H1 (cell line): ENCODE data around the gene RAB30. TPM values are rescaled to one million over a fixed set of nuclear protein-coding genes. Genes with fewer than 3 reads are reported as not detected.

ENCODE experiments used
- CTCF ChIA-PET: fragments of 300-600 bp; sonication (Branson Sonifier 250); formaldehyde crosslinking; loops from one replicate; lab custom pipeline; 2021; ENCODE audit not compliant: partially characterized antibody; lab: Charles Lee
- POLR2A ChIA-PET: fragments of 300-600 bp; sonication (Branson Sonifier 250); formaldehyde crosslinking; loops from one replicate; lab custom pipeline; 2021; ENCODE audit warnings: inconsistent platforms; ENCODE audit not compliant: partially characterized antibody; lab: Charles Lee
- DNase-seq, 2 experiments: peaks; one replicate each; pipeline versions ENCODE4 v3.0.0 to v3.0.0-alpha.2; 2010 to 2022; ENCODE audit warnings: low spot score in 2 of 2, low read depth in 1 of 2, mixed read lengths in 1 of 2
- FAIRE-seq: peaks from 2 replicates; lab custom pipeline; 2011; peaks lifted over from hg19 to GRCh38; lab: Jason Lieb, UNC
- H2AFZ ChIP-seq: 2 replicates; pipeline ENCODE4 v1.8.1; 2012; ENCODE audit warnings: low read length, inconsistent platforms
- H2AK5ac ChIP-seq: 2 replicates; pipeline ENCODE4 v1.6.1; 2013; ENCODE audit warnings: low read depth, low read length
- H2BK120ac ChIP-seq: replicated peaks from 2 replicates; pipeline ENCODE3; 2013; ENCODE audit warnings: low read depth, low read length, inconsistent platforms
- H2BK12ac ChIP-seq: 2 replicates; pipeline ENCODE4 v1.6.1; 2013; ENCODE audit warnings: low read depth, low read length
- H2BK15ac ChIP-seq: 2 replicates; pipeline ENCODE4 v1.6.1; 2013; ENCODE audit warnings: low read length
- H2BK20ac ChIP-seq: 2 replicates; pipeline ENCODE4 v1.6.1; 2013; ENCODE audit warnings: low read length
- H2BK5ac ChIP-seq: 2 replicates; pipeline ENCODE4 v1.6.1; 2013; ENCODE audit warnings: low read depth, low read length
- H3K14ac ChIP-seq: 2 replicates; pipeline ENCODE4 v1.6.1; 2013; ENCODE audit warnings: inconsistent platforms; ENCODE audit not compliant: insufficient read length
- H3K18ac ChIP-seq: 2 replicates; pipeline ENCODE4 v1.6.1; 2013; ENCODE audit warnings: low read length; ENCODE audit errors: extremely low read depth
- H3K23ac ChIP-seq: 2 replicates; pipeline ENCODE4 v1.6.1; 2013; ENCODE audit warnings: inconsistent platforms; ENCODE audit not compliant: insufficient read length
- H3K23me2 ChIP-seq: 2 replicates; pipeline ENCODE4 v1.6.1; 2013; ENCODE audit warnings: low read depth, low read length
- H3K27ac ChIP-seq: 2 replicates; pipeline ENCODE4 v1.6.1; 2011; ENCODE audit warnings: low read depth, low read length, inconsistent platforms
- H3K27me3 ChIP-seq, 4 experiments: replicated peaks in 1 of 4; 1 replicate in 1 of 4; 2 replicates in 3 of 4; pipeline versions ENCODE4 v1.6.1 to v1.8.1; 2011 to 2013; ENCODE audit warnings: low read length in 3 of 4, mild to moderate bottlenecking in 3 of 4, inconsistent platforms in 2 of 4, mixed read lengths in 2 of 4, moderate library complexity in 1 of 4; ENCODE audit not compliant: control insufficient read depth in 3 of 4, insufficient read depth in 3 of 4; ENCODE audit errors: extremely low read depth in 1 of 4
- H3K36me3 ChIP-seq, 4 experiments: 2 replicates each; pipeline versions ENCODE4 v1.6.1 to v1.8.1; 2011 to 2013; ENCODE audit warnings: mild to moderate bottlenecking in 4 of 4, low read length in 3 of 4, moderate library complexity in 2 of 4, control low read depth in 1 of 4, inconsistent platforms in 1 of 4; ENCODE audit not compliant: insufficient read depth in 4 of 4, control insufficient read depth in 2 of 4
- H3K4ac ChIP-seq: replicated peaks from 2 replicates; pipeline ENCODE3; 2013; ENCODE audit warnings: low read length, low read depth, mixed read lengths, inconsistent platforms; ENCODE audit not compliant: insufficient read length
- H3K4me1 ChIP-seq, 4 experiments: replicated peaks in 1 of 4; 1 replicate in 1 of 4; 2 replicates in 3 of 4; pipeline versions ENCODE4 v1.6.1 to v1.8.1; 2011 to 2013; ENCODE audit warnings: low read length in 3 of 4, inconsistent platforms in 2 of 4, mixed read lengths in 1 of 4; ENCODE audit not compliant: insufficient read depth in 4 of 4, control insufficient read depth in 3 of 4
- H3K4me2 ChIP-seq, 2 experiments: 2 replicates each; pipeline versions ENCODE4 v1.6.1 to v1.8.1; 2011 to 2013; ENCODE audit warnings: low read depth in 2 of 2, low read length in 2 of 2, control low read depth in 1 of 2, inconsistent platforms in 1 of 2, mild to moderate bottlenecking in 1 of 2; ENCODE audit not compliant: insufficient read depth in 1 of 2
- H3K4me3 ChIP-seq, 4 experiments: fragments of 200-600, 300-600 bp in 1 of 4; sonication (generic), shearing (Covaris generic), sonication (Bioruptor Twin) in 1 of 4; 2 replicates each; pipeline versions ENCODE4 v1.5.1 to v1.8.1; 2011 to 2016; ENCODE audit warnings: low read length in 4 of 4, low read depth in 3 of 4, control low read depth in 2 of 4, inconsistent platforms in 2 of 4, mild to moderate bottlenecking in 2 of 4, mixed read lengths in 1 of 4, moderate library complexity in 1 of 4; ENCODE audit not compliant: insufficient read depth in 2 of 4; ENCODE audit errors: extremely low read depth in 1 of 4
- H3K56ac ChIP-seq: replicated peaks from 2 replicates; pipeline ENCODE3; 2013; ENCODE audit warnings: low read depth, mild to moderate bottlenecking, mixed read lengths, low read length, inconsistent platforms; ENCODE audit not compliant: insufficient read length
- H3K79me1 ChIP-seq: 2 replicates; pipeline ENCODE4 v1.6.1; 2013; ENCODE audit warnings: low read depth, low read length, control low read depth
- H3K79me2 ChIP-seq, 2 experiments: 2 replicates each; pipeline versions ENCODE4 v1.6.1 to v1.8.1; 2012 to 2013; ENCODE audit warnings: low read length in 2 of 2, mild to moderate bottlenecking in 2 of 2, inconsistent platforms in 1 of 2; ENCODE audit not compliant: insufficient read depth in 2 of 2, control insufficient read depth in 1 of 2
- H3K9ac ChIP-seq, 4 experiments: replicated peaks in 1 of 4; 1 replicate in 1 of 4; 2 replicates in 3 of 4; pipeline versions ENCODE4 v1.6.1 to v1.8.1; 2011 to 2013; ENCODE audit warnings: low read depth in 3 of 4, low read length in 3 of 4, control low read depth in 2 of 4, mild to moderate bottlenecking in 2 of 4, moderate library complexity in 2 of 4, inconsistent platforms in 1 of 4; ENCODE audit errors: extremely low read depth in 1 of 4
- H3K9me3 ChIP-seq, 2 experiments: 2 replicates each; pipeline versions ENCODE4 v1.6.1 to v1.8.1; 2012 to 2013; ENCODE audit warnings: mild to moderate bottlenecking in 2 of 2, moderate library complexity in 2 of 2, control low read depth in 1 of 2, inconsistent platforms in 1 of 2, low read depth in 1 of 2, low read length in 1 of 2, mixed read lengths in 1 of 2; ENCODE audit not compliant: insufficient read depth in 2 of 2
- H4K20me1 ChIP-seq, 2 experiments: replicated peaks in 1 of 2; 2 replicates each; pipeline versions ENCODE3 to v1.8.1; 2011 to 2013; ENCODE audit warnings: inconsistent platforms in 2 of 2, low read length in 2 of 2, mild to moderate bottlenecking in 1 of 2; ENCODE audit not compliant: insufficient read depth in 2 of 2, control insufficient read depth in 1 of 2
- H4K5ac ChIP-seq: 2 replicates; pipeline ENCODE4 v1.6.1; 2013; ENCODE audit warnings: low read length, low read depth, mixed read lengths, inconsistent platforms; ENCODE audit not compliant: insufficient read length
- H4K8ac ChIP-seq: 2 replicates; pipeline ENCODE4 v1.8.0; 2013; ENCODE audit warnings: mild to moderate bottlenecking, moderate library complexity, low read length, inconsistent platforms; ENCODE audit not compliant: insufficient read depth; ENCODE audit errors: extremely low read depth
- H4K91ac ChIP-seq: replicated peaks from 2 replicates; pipeline ENCODE3; 2013; ENCODE audit warnings: low read length, mixed read lengths, inconsistent platforms; ENCODE audit not compliant: insufficient read length
- CBX5 ChIP-seq: fragments of 300-800, 300-1000 bp; sonication (generic); IDR thresholded peaks from 2 replicates; pipeline ENCODE4 v1.7.1; 2016; ENCODE audit warnings: antibody characterized with exemption, low read length, low read depth
- EGR1 ChIP-seq: IDR thresholded peaks from 2 replicates; pipeline ENCODE4 v1.6.1; 2011; ENCODE audit warnings: low read depth, low read length, borderline replicate concordance
- EP300 ChIP-seq, 2 experiments: IDR thresholded peaks; 1 replicate in 1 of 2; 2 replicates in 1 of 2; pipeline ENCODE4 v1.6.1; 2011 to 2012; ENCODE audit warnings: low read depth in 2 of 2, low read length in 2 of 2, mild to moderate bottlenecking in 2 of 2, borderline replicate concordance in 1 of 2, inconsistent platforms in 1 of 2, moderate library complexity in 1 of 2
- JUND ChIP-seq: IDR thresholded peaks from 2 replicates; pipeline ENCODE4 v1.6.1; 2011; ENCODE audit warnings: mild to moderate bottlenecking, improper control_type of control experiment, low read length
- KDM5A ChIP-seq: fragments of 200-600 bp; IDR thresholded peaks from 2 replicates; pipeline ENCODE4 v1.7.1; 2012; ENCODE audit warnings: mild to moderate bottlenecking, low read length, inconsistent platforms, mixed read lengths
- PHF8 ChIP-seq: fragments of 200-600 bp; sonication (generic); conservative IDR thresholded peaks from 2 replicates; pipeline ENCODE4 v1.7.1; 2012; ENCODE audit warnings: low read depth, mild to moderate bottlenecking, inconsistent platforms, low read length, moderate library complexity
- RNF2 ChIP-seq: fragments of 200-900, 300-1000 bp; sonication (generic); IDR thresholded peaks from 2 replicates; pipeline ENCODE4 v1.7.1; 2016; ENCODE audit warnings: borderline replicate concordance, low read depth, mild to moderate bottlenecking, antibody characterized with exemption, low read length; ENCODE audit not compliant: poor library complexity, severe bottlenecking; ENCODE audit errors: missing control alignments
- RXRA ChIP-seq: IDR thresholded peaks from 2 replicates; pipeline ENCODE4 v1.6.1; 2011; ENCODE audit warnings: low read depth, mild to moderate bottlenecking, low read length, moderate library complexity; ENCODE audit not compliant: insufficient read depth
- SIRT6 ChIP-seq: IDR thresholded peaks from one replicate; pipeline ENCODE4 v1.7.1; 2012; ENCODE audit warnings: low read length, inconsistent platforms
- TAF7 ChIP-seq: optimal IDR thresholded peaks from 2 replicates; pipeline ENCODE3; 2011; ENCODE audit warnings: low read depth, mild to moderate bottlenecking, inconsistent platforms, low read length, moderate library complexity, borderline replicate concordance
- YY1 ChIP-seq: IDR thresholded peaks from 2 replicates; pipeline ENCODE4 v1.6.1; 2011; ENCODE audit warnings: low read depth, mild to moderate bottlenecking, low read length
- ZNF274 ChIP-seq: IDR thresholded peaks from 2 replicates; pipeline ENCODE4 v1.7.0; 2012; ENCODE audit warnings: low read length, borderline replicate concordance; ENCODE audit errors: extremely low read depth
- polyA plus RNA-seq, 7 experiments: library from polyadenylated mRNA; depleted of rRNA in 3 of 7; stranded (reverse) in 5 of 7; unstranded in 2 of 7; fragments of >200 nt in 5 of 7; fragments of 200-250 nt in 2 of 7; gene quantifications; 1 replicate in 5 of 7; 2 replicates in 1 of 7; 4 replicates in 1 of 7; pipeline versions ENCODE4 v1.2.1 to v1.2.3, GENCODE V29; 2011 to 2013; ENCODE audit warnings: missing spikeins in 2 of 7, mixed read lengths in 2 of 7
- total RNA-seq: library from RNA; stranded (reverse); fragmentation: NEBNext Ultra II Directional; extraction: Animal tissue kit (Norgen Biotek cat#: 25700); gene quantifications from 2 replicates; pipeline ENCODE4 v1.2.1, GENCODE V29; 2021

The RAB30 gene
- total and polyA plus RNA-seq, 2 of the 8 experiments (the other 6 are each of a cell fraction or from before 2014, with no cell fraction given), result 1.6 to 11.7 TPM

GRCh38 chr11:82979824-82980223 is 91.9 kb downstream of the RAB30 start:
- ChIA-PET CTCF (interaction anchor here (0.9 to 1.0 kb wide), 2 partner anchors 11 to 54 kb away, joined by 3 read pairs; no protein-coding TSS in a partner anchor), POLR2A (no interaction called here)
- Histone ChIP-seq H3K4me3 (no peak overlapping the region), H3K27ac (no peak overlapping the region), H3K23ac (no peak overlapping the region), H3K18ac (no peak overlapping the region), H3K27me3 (no peaks in the 10 kb centered on the region), H2AK5ac (no peak overlapping the region), H2AFZ (no peak overlapping the region), H3K4me1 (no peaks in the 10 kb centered on the region; a peak in 1 of 7 replicates), H4K5ac (no peak overlapping the region), H3K4me2 (no peak overlapping the region), H2BK12ac (no peak overlapping the region), H3K23me2 (no peaks in the 10 kb centered on the region), H3K4ac (no peak overlapping the region), H3K14ac (no peak overlapping the region), H3K79me2 (no peaks in the 10 kb centered on the region), H3K79me1 (no peaks in the 10 kb centered on the region), H4K8ac (no peak overlapping the region), H2BK20ac (no peak overlapping the region), H4K20me1 (no peaks in the 10 kb centered on the region), H2BK15ac (no peak overlapping the region), H2BK120ac (no peak overlapping the region), H4K91ac (no peak overlapping the region), H3K36me3 (no peaks in the 10 kb centered on the region), H2BK5ac (no peak overlapping the region), H3K56ac (no peak overlapping the region), H3K9ac (no peak overlapping the region), H3K9me3 (no peaks in the 10 kb centered on the region)
- no peak for FAIRE-seq
- TF ChIP-seq EGR1, result no peak
- no peak for TF ChIP-seq YY1
- TF ChIP-seq KDM5A, result no peak
- TF ChIP-seq TAF7, result no peak
- TF ChIP-seq SIRT6, result no peak
- TF ChIP-seq CBX5, result no peak
- TF ChIP-seq RNF2, result no peak
- TF ChIP-seq EP300 (IDR thresholded peaks at IDR 0.05; ENCODE audit: borderline replicate concordance in 1 of 2, low read depth in 2 of 2, low read length in 2 of 2), result no peak
- TF ChIP-seq RXRA, result no peak
- TF ChIP-seq ZNF274, result no peak
- TF ChIP-seq PHF8, result no peak
- TF ChIP-seq JUND, result no peak
- no peak for DNase-seq
